Measurements from ENCODE around the gene FAM47E. TPM values are rescaled to one million over a fixed set of nuclear protein-coding genes. Genes with fewer than 3 reads are reported as not detected.
A peak's percentile ranks its signal among the peaks of the same experiment; 100 is the strongest.

FAM47E gene
- total and polyA plus RNA-seq, 9 of the 15 experiments (the other 6 are each of a cell fraction or from before 2014, with no cell fraction given) = 3.7 to 15.6 (median 6.4) TPM

DNA sequence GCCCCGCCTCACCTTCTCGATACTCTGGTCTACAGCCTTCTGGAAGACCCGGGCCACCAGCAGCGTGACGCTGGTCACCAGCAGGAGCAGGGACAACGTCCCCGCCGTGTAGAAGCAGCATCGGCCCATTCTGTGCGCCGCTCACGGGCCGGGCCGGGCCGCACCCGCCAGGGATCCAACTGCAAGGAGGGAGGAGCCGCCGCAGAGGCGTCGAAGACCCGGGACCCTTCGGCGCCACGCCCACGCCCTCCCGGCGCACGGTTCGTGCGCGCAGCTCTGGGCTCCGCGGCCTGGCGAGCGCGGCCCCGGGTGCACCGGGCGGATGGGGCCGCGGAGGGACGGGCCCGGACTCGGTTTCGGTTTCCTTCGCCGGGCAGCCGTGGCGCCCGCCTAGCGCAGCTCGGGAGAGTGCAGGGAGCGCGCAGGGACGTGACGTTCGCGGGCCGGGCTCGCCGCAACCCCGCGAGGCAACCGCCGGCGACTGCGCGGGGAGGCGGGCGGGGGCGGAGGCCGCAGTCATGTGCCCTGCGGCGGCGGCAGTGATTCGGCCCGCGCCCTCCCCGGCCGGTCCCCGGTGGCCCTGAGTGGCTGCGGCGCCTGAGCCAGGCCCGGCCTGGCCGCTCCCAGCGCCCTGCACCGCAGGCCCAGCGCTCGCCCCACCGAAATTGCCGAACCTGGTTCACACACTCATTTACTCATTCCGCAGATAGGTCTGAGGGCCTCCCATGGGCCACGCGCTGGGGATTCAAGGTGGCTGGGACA, 37.9 kb upstream of the FAM47E start, which contains the start of gene SCARB2:
TSS of gene SCARB2 (minus strand) at position 410 of the 762 bp plus-strand sequence. CDS start at position 129, 281 bp downstream.
- Histone ChIP-seq H4K20me1 (replicated peaks; ENCODE audit: control insufficient read depth, insufficient read depth, low read length) (no peaks in the 10 kb centered on the region), H3K4me2 (ENCODE audit: insufficient read depth, low read length) (peak within 1 kb of the TSS; percentile 96), H3K4me3 (peak within 1 kb of the TSS; percentile 63), H2AFZ (ENCODE audit: low read depth, low read length) (peak within 1 kb of the TSS; percentile 94), H3K27me3 (ENCODE audit: control insufficient read depth in 2 of 2, insufficient read depth in 2 of 2, low read length in 2 of 2) (no peaks in the 10 kb centered on the region), H3K79me2 (ENCODE audit: control insufficient read depth, insufficient read depth, low read length) (peaks cover 18% of the 10 kb centered on the region), H3K9me3 (replicated peaks; ENCODE audit: control insufficient read depth, insufficient read depth, low read depth, low read length) (no peaks in the 10 kb centered on the region), H3K4me1 (replicated peaks in 1 of 2; ENCODE audit: control insufficient read depth in 2 of 2, insufficient read depth in 2 of 2, low read length in 2 of 2) (peaks cover 15 to 27% of the 10 kb centered on the region in 2 experiments), H3K36me3 (ENCODE audit: control insufficient read depth, insufficient read depth, low read length) (no peaks in the 10 kb centered on the region), H3K9ac (ENCODE audit: insufficient read depth in 1 of 2, low read depth in 2 of 2, low read length in 2 of 2) (peak within 1 kb of the TSS; percentile 72 to 95), H3K27ac (ENCODE audit: extremely low read depth, low read depth, low read length) (peak within 1 kb of the TSS; percentile 76), H3K9me1 (ENCODE audit: control insufficient read depth, insufficient read depth, low read length) (no peaks in the 10 kb centered on the region)
- FAIRE-seq (peak; percentile 60), DNase-seq (ENCODE audit: extremely low read depth in 1 of 4, low spot score in 3 of 4) (peak; percentile 81 to 88 (median 86)), ATAC-seq (peak; percentile 95)
- CTCF ChIA-PET (ENCODE audit: low intra/inter-chr PET ratio) = no interaction called here
- POLR2A ChIA-PET = interaction anchor here (0.6 to 1.5 kb wide), 5 partner anchors 13 to 92 kb away, joined by 3 to 6 read pairs (median 3); no protein-coding TSS in a partner anchor
- intact Hi-C loops (cut with micrococcal nuclease) = loop anchor here (2.0 kb wide), 1 partner anchor 19 kb away; no protein-coding TSS in a partner anchor
- in situ Hi-C loops (cut with MboI) = no loop called here
- BruUV-seq (replicated peaks) = no TSS peak
- WGBS (ENCODE audit: insufficient coverage, low coverage, missing lambda C conversion rate) = 1% methylated on average over 61 of the region's 94 CpGs
- TF ChIP-seq, protein P1, sequence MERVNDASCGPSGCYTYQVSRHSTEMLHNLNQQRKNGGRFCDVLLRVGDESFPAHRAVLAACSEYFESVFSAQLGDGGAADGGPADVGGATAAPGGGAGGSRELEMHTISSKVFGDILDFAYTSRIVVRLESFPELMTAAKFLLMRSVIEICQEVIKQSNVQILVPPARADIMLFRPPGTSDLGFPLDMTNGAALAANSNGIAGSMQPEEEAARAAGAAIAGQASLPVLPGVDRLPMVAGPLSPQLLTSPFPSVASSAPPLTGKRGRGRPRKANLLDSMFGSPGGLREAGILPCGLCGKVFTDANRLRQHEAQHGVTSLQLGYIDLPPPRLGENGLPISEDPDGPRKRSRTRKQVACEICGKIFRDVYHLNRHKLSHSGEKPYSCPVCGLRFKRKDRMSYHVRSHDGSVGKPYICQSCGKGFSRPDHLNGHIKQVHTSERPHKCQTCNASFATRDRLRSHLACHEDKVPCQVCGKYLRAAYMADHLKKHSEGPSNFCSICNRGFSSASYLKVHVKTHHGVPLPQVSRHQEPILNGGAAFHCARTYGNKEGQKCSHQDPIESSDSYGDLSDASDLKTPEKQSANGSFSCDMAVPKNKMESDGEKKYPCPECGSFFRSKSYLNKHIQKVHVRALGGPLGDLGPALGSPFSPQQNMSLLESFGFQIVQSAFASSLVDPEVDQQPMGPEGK (CRISPR knock-in tag; IDR thresholded peaks at IDR 0.05; ENCODE audit: borderline replicate concordance) = no peak
- TF ChIP-seq HDAC8 (tag; IDR thresholded peaks at IDR 0.05) (0 out of 2 replicates have a peak, but pooled peaks have one; percentile 16), GABPA (tag; conservative IDR thresholded peaks at IDR 0.05; ENCODE audit: low read depth) (peak; percentile 69), FOXA1 (IDR thresholded peaks at IDR 0.05; ENCODE audit: borderline replicate concordance) (no peak), POLR2AphosphoS5 (IDR thresholded peaks at IDR 0.05; ENCODE audit: control insufficient read depth, insufficient read depth, low read depth, low read length) (peak; percentile 41; the same call in 1 of the 2 replicates), EGR1 (conservative IDR thresholded peaks at IDR 0.05) (peak; percentile 72), TBP (optimal IDR thresholded peaks at IDR 0.05; ENCODE audit: low read depth, low read length) (peak; percentile 50), SMAD4 (CRISPR knock-in tag; conservative IDR thresholded peaks at IDR 0.05) (peak; percentile 82), YY1 (IDR thresholded peaks at IDR 0.05; ENCODE audit: borderline replicate concordance in 1 of 3, control insufficient read depth in 1 of 3, extremely low read depth in 1 of 3, insufficient read depth in 3 of 3, insufficient read length in 1 of 3, insufficient replicate concordance in 2 of 3, low read depth in 1 of 3, low read length in 2 of 3) (peak in 2 of 3 experiments; percentile 29 to 47), PHTF2 (CRISPR knock-in tag; IDR thresholded peaks at IDR 0.05) (no peak), ZBED1 (IDR thresholded peaks at IDR 0.05) (peak; percentile 45; the same call in 1 of the 2 replicates), NONO (IDR thresholded peaks at IDR 0.05; ENCODE audit: low read depth in 2 of 2, low read length in 1 of 2) (peak; percentile 55 to 70), MEIS2 (IDR thresholded peaks at IDR 0.05; ENCODE audit: partially characterized antibody) (peak; percentile 51), CREBBP (IDR thresholded peaks at IDR 0.05; ENCODE audit: low read depth, low read length) (no peak)
- TF ChIP-seq, protein P2, sequence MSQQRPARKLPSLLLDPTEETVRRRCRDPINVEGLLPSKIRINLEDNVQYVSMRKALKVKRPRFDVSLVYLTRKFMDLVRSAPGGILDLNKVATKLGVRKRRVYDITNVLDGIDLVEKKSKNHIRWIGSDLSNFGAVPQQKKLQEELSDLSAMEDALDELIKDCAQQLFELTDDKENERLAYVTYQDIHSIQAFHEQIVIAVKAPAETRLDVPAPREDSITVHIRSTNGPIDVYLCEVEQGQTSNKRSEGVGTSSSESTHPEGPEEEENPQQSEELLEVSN (IDR thresholded peaks at IDR 0.05; ENCODE audit: borderline replicate concordance in 1 of 2, extremely low read depth in 1 of 2, insufficient read depth in 1 of 2, insufficient read length in 1 of 2, low read depth in 1 of 2, low read length in 1 of 2, poor library complexity in 1 of 2, severe bottlenecking in 1 of 2) = peak; percentile 77 to 89
